CD4-positive, alpha-beta memory T cell (primary cell): ENCODE data around the gene SPATS2L. TPM values are rescaled to one million over a fixed set of nuclear protein-coding genes. Genes with fewer than 3 reads are reported as not detected.

Experiments
- CTCF ChIA-PET: fragments of 350-600 bp; sonication (Branson Sonifier 250); formaldehyde crosslinking; loops from one replicate; lab custom pipeline; 2021; ENCODE audit warnings: inconsistent platforms; ENCODE audit not compliant: partially characterized antibody; lab: Charles Lee
- POLR2A ChIA-PET: fragments of 350-600 bp; sonication (Branson Sonifier 250); formaldehyde crosslinking; loops from one replicate; lab custom pipeline; 2021; ENCODE audit not compliant: partially characterized antibody; lab: Charles Lee
- DNase-seq, 5 donors: peaks; one replicate each; pipeline versions ENCODE4 v3.0.0 to v3.0.0-alpha.2; 2020 to 2022; ENCODE audit warnings: mixed read lengths in 1 of 5
- H3K27ac ChIP-seq: one replicate; pipeline ENCODE4 v1.7.0; 2013; ENCODE audit warnings: low read depth, low read length
- H3K27me3 ChIP-seq: 2 replicates; pipeline ENCODE4 v1.7.0; 2013; ENCODE audit warnings: mild to moderate bottlenecking, low read length, moderate library complexity; ENCODE audit not compliant: insufficient read depth
- H3K36me3 ChIP-seq: 2 replicates; pipeline ENCODE4 v1.7.0; 2013; ENCODE audit warnings: mild to moderate bottlenecking, low read length, moderate library complexity; ENCODE audit not compliant: insufficient read depth
- H3K4me1 ChIP-seq: 2 replicates; pipeline ENCODE4 v1.7.0; 2013; ENCODE audit warnings: mild to moderate bottlenecking, low read length, moderate library complexity; ENCODE audit not compliant: insufficient read depth
- H3K4me3 ChIP-seq, 2 donors: one replicate each; pipeline ENCODE4 v1.7.0; 2013; ENCODE audit warnings: low read length in 2 of 2, mild to moderate bottlenecking in 1 of 2
- H3K9me3 ChIP-seq, 2 donors: one replicate each; pipeline ENCODE4 v1.7.0; 2013; ENCODE audit warnings: low read length in 2 of 2, control low read depth in 1 of 2; ENCODE audit not compliant: control insufficient read depth in 1 of 2
- H3K27ac Mint-ChIP-seq, 7 donors: one replicate each; pipeline ENCODE4 v1.8.0; 2020 to 2021; ENCODE audit warnings: mixed read lengths in 7 of 7, mild to moderate bottlenecking in 6 of 7, inconsistent platforms in 3 of 7, moderate library complexity in 3 of 7
- H3K27me3 Mint-ChIP-seq, 2 donors: one replicate each; pipeline ENCODE4 v1.8.0; 2020 to 2021; ENCODE audit warnings: mixed read lengths in 2 of 2
- H3K36me3 Mint-ChIP-seq, 2 donors: one replicate each; pipeline ENCODE4 v1.8.0; 2020 to 2021; ENCODE audit warnings: mixed read lengths in 2 of 2, inconsistent platforms in 1 of 2, mild to moderate bottlenecking in 1 of 2
- H3K4me1 Mint-ChIP-seq, 4 donors: one replicate each; pipeline ENCODE4 v1.8.0; 2020 to 2021; ENCODE audit warnings: mixed read lengths in 4 of 4, mild to moderate bottlenecking in 1 of 4
- H3K4me3 Mint-ChIP-seq, 8 donors: one replicate each; pipeline ENCODE4 v1.8.0; 2020 to 2021; ENCODE audit warnings: mixed read lengths in 8 of 8, mild to moderate bottlenecking in 7 of 8, moderate library complexity in 6 of 8, inconsistent platforms in 3 of 8
- H3K9me3 Mint-ChIP-seq, 8 donors: one replicate each; pipeline ENCODE4 v1.8.0; 2020 to 2021; ENCODE audit warnings: mixed read lengths in 8 of 8, mild to moderate bottlenecking in 5 of 8, inconsistent platforms in 3 of 8, moderate library complexity in 1 of 8
- intact Hi-C: fragments of 100-400 bp; cut with micrococcal nuclease; formaldehyde crosslinking; loops from one replicate; pipeline ENCODE4 v1.15.1; 2023
- polyA plus RNA-seq, 2 donors: library from polyadenylated mRNA; unstranded; fragments of 300-500 nt; fragmentation: Illumina TruSeq; gene quantifications; one replicate each; pipeline ENCODE4 v1.2.3, GENCODE V29; 2021
- total RNA-seq, 2 experiments: library from RNA; stranded (reverse); gene quantifications; one replicate each; pipeline ENCODE4 v1.2.3, GENCODE V29; 2021

Gene SPATS2L
- total and polyA plus RNA-seq, 4 experiments from 2014 or later: 5.2 to 6.6 (median 6.0) TPM

DNA sequence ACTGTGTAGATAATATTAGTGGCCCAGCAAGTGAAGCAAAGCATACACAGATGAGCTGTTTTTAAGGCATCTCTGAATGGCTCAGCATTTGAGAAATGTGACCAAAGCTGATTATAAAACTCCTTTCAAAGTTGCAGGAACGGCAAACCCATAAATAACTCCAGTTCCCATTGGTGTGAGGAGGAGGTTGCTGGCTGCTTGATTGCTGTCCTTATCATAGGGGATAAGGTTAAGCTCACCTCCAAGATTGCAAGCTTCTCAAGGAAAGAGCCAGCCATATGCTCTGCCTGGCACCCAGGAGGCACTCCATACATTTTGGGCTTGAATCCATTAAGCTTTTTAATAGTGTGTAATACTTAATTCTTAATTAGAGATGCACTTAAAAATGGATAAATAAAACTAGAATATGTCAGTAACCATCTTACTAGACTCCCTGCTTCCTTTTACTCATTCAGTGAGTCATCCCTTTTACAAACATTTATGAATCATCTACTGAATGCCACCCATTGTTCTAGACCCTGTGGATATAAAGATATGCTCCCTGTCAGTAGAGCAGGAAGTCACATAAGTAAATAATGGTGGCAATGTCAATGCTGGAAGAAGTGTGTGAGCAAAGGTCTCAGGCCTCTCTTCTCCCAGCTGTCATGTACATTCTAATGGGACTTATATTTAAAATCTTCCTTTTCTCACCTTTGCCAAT lies 99.3 kb downstream of the SPATS2L start:
- Mint-ChIP-seq H3K4me3 (no peak overlapping the region), H3K9me3 (no peaks in the 10 kb centered on the region), H3K27ac (no peak overlapping the region), H3K36me3 (peaks cover 0 to 6% of the 10 kb centered on the region in 2 donors), H3K27me3 (no peaks in the 10 kb centered on the region), H3K4me1 (peaks cover 4 to 16% (median 11%) of the 10 kb centered on the region in 4 donors)
- intact Hi-C loops: no loop called here
- Histone ChIP-seq H3K36me3 (no peaks in the 10 kb centered on the region), H3K4me3 (no peak overlapping the region), H3K27ac (no peak overlapping the region), H3K27me3 (no peaks in the 10 kb centered on the region), H3K9me3 (no peaks in the 10 kb centered on the region), H3K4me1 (peaks cover 5% of the 10 kb centered on the region)
- DNase-seq: no peak
- ChIA-PET POLR2A (no interaction called here), CTCF (interaction anchor here (0.7 to 1.9 kb wide), 4 partner anchors 18 to 75 kb away, joined by 3 to 6 read pairs (median 3); no protein-coding TSS in a partner anchor)

GRCh38 chr2:200406379-200406778 lies 99.9 kb downstream of the SPATS2L start:
- Histone ChIP-seq H3K27ac (no peak overlapping the region), H3K9me3 (no peaks in the 10 kb centered on the region), H3K4me3 (no peak overlapping the region), H3K36me3 (no peaks in the 10 kb centered on the region), H3K27me3 (no peaks in the 10 kb centered on the region), H3K4me1 (peaks cover 5% of the 10 kb centered on the region)
- Mint-ChIP-seq H3K36me3 (peaks cover 0 to 6% of the 10 kb centered on the region in 2 donors), H3K27me3 (no peaks in the 10 kb centered on the region), H3K9me3 (no peaks in the 10 kb centered on the region), H3K4me1 (peaks cover 4 to 16% (median 11%) of the 10 kb centered on the region in 4 donors), H3K27ac (no peak overlapping the region), H3K4me3 (no peak overlapping the region)
- intact Hi-C loops: no loop called here
- CTCF ChIA-PET: interaction anchor here (0.7 to 1.9 kb wide), 2 partner anchors 61 to 75 kb away, joined by 3 to 6 read pairs; no protein-coding TSS in a partner anchor
- POLR2A ChIA-PET: no interaction called here
- DNase-seq: no peak

GRCh38 chr2:200408428-200409316 lies 102.2 kb downstream of the SPATS2L start:
- H3K4me1 ChIP-seq: peaks cover 5% of the 10 kb centered on the region
- Mint-ChIP-seq H3K36me3 (no peaks in the 10 kb centered on the region), H3K4me3 (peak overlapping the region in 1 of 8 donors; percentile 60), H3K9me3 (no peaks in the 10 kb centered on the region), H3K27me3 (no peaks in the 10 kb centered on the region), H3K27ac (no peak overlapping the region), H3K4me1 (peaks cover 4 to 16% (median 11%) of the 10 kb centered on the region in 4 donors)
- no peak overlapping the region for H3K4me3 ChIP-seq
- no peak overlapping the region for H3K27ac ChIP-seq
- no peaks in the 10 kb centered on the region for H3K27me3 ChIP-seq
- ChIA-PET POLR2A (no interaction called here), CTCF (interaction anchor here (2.0 kb wide), 1 partner anchor 73 kb away, joined by 6 read pairs; no protein-coding TSS in a partner anchor)
- H3K9me3 ChIP-seq: no peaks in the 10 kb centered on the region
- no peaks in the 10 kb centered on the region for H3K36me3 ChIP-seq
- no peak for DNase-seq
- intact Hi-C loops: no loop called here

DNA sequence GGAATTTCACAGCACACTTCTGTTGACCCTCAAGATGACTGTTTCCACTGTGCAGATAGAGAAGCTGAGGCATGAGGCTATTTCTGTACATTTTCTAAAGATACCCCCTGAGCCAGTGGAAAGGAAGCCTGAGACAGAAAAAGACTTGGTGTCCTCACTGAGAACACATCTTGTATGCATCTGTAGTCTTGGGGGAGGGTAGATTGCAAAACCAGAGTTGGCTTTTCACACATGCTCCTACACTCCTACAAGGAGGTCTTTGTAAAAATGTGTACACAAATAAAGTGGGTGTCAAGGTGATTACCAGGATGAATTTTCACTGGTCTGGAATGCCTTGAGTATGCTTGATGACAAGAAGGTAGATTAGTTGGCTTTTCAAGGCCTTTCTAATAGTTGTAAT lies 105.3 kb downstream of the SPATS2L start:
- H3K4me1 ChIP-seq: peaks cover 5% of the 10 kb centered on the region
- H3K27me3 ChIP-seq: no peaks in the 10 kb centered on the region
- no peak overlapping the region for H3K4me3 Mint-ChIP-seq
- H3K9me3 Mint-ChIP-seq: no peaks in the 10 kb centered on the region
- H3K27ac ChIP-seq: no peak overlapping the region
- no peak overlapping the region for H3K4me3 ChIP-seq
- DNase-seq: no peak
- no peaks in the 10 kb centered on the region for H3K36me3 Mint-ChIP-seq
- H3K36me3 ChIP-seq: no peaks in the 10 kb centered on the region
- no peak overlapping the region for H3K27ac Mint-ChIP-seq
- no peaks in the 10 kb centered on the region for H3K9me3 ChIP-seq
- CTCF ChIA-PET: no interaction called here
- H3K4me1 Mint-ChIP-seq: peaks cover 4 to 12% (median 10%) of the 10 kb centered on the region in 4 donors
- intact Hi-C loops: no loop called here
- no peaks in the 10 kb centered on the region for H3K27me3 Mint-ChIP-seq
- POLR2A ChIA-PET: no interaction called here

DNA sequence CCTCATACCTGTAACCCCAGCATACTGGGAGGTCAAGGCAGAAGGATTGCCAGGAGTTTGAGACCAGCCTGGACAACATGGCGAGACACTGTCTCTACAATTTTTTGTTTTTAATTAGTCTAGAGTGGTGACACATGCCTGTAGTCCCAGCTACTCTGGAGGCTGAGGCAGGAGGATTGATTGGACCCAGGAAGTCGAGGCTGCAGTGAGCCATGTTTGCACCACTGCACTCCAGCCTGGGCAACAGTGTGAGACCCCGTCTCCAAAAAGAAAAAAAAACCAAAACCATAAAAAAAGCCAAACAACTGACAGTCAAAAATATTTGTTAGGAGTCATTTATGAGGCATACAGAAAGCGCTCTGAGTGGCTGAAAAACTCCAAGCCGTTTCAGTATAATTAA lies 107.9 kb downstream of the SPATS2L start:
- no peaks in the 10 kb centered on the region for H3K9me3 ChIP-seq
- Mint-ChIP-seq H3K36me3 (peaks cover 0 to 3% of the 10 kb centered on the region in 2 donors), H3K27me3 (no peaks in the 10 kb centered on the region), H3K4me1 (peaks cover 0 to 1% (median 0%) of the 10 kb centered on the region in 4 donors), H3K9me3 (no peaks in the 10 kb centered on the region), H3K27ac (no peak overlapping the region), H3K4me3 (no peak overlapping the region)
- H3K4me1 ChIP-seq: no peaks in the 10 kb centered on the region
- no peak for DNase-seq
- no peak overlapping the region for H3K27ac ChIP-seq
- intact Hi-C loops: no loop called here
- CTCF ChIA-PET: no interaction called here
- H3K36me3 ChIP-seq: no peaks in the 10 kb centered on the region
- H3K27me3 ChIP-seq: no peaks in the 10 kb centered on the region
- POLR2A ChIA-PET: no interaction called here
- no peak overlapping the region for H3K4me3 ChIP-seq

DNA sequence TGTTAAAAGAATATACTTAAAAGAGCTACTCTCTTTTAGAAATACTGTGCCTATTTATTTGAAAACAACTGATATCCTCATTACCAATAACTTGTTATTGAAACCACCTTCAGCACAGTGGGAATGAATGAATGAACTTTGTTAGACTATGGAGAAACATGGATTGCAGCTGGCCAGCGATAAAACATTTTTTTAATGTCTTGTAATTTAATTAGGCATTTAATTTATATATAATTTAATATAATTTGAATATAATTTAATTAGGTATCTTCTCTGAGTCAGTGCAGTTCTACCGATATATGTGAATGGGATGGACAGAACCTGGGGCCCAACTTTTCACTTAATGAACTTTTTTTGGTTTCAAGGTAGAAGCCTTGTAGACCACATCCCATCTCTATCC lies 109.0 kb downstream of the SPATS2L start:
- ChIA-PET CTCF (interaction anchor here (0.9 kb wide), 1 partner anchor 8 kb away, joined by 3 read pairs; no protein-coding TSS in a partner anchor), POLR2A (no interaction called here)
- Histone ChIP-seq H3K36me3 (no peaks in the 10 kb centered on the region), H3K9me3 (no peaks in the 10 kb centered on the region), H3K4me1 (no peaks in the 10 kb centered on the region), H3K27ac (no peak overlapping the region), H3K4me3 (no peak overlapping the region), H3K27me3 (no peaks in the 10 kb centered on the region)
- Mint-ChIP-seq H3K4me1 (peaks cover 0 to 1% (median 0%) of the 10 kb centered on the region in 4 donors), H3K36me3 (peaks cover 0 to 9% of the 10 kb centered on the region in 2 donors), H3K9me3 (no peaks in the 10 kb centered on the region), H3K27ac (no peak overlapping the region), H3K4me3 (no peak overlapping the region), H3K27me3 (no peaks in the 10 kb centered on the region)
- DNase-seq: no peak
- intact Hi-C loops: no loop called here

- Histone ChIP-seq H3K27me3 (no peaks in the 10 kb centered on the region), H3K4me1 (no peaks in the 10 kb centered on the region), H3K9me3 (no peaks in the 10 kb centered on the region), H3K36me3 (no peaks in the 10 kb centered on the region), H3K4me3 (no peak overlapping the region), H3K27ac (no peak overlapping the region)
- no peaks in the 10 kb centered on the region for H3K27me3 Mint-ChIP-seq
- POLR2A ChIA-PET: no interaction called here
- H3K27ac Mint-ChIP-seq: peak overlapping the region in 1 of 7 donors; percentile 31
- no peak overlapping the region for H3K4me3 Mint-ChIP-seq
- no peaks in the 10 kb centered on the region for H3K9me3 Mint-ChIP-seq
- H3K4me1 Mint-ChIP-seq: no peaks in the 10 kb centered on the region
- peaks cover 0 to 9% of the 10 kb centered on the region in 2 donors for H3K36me3 Mint-ChIP-seq
- DNase-seq: no peak
- CTCF ChIA-PET: no interaction called here
- intact Hi-C loops: no loop called here
Measured at GRCh38 chr2:200416878-200417277, 110.4 kb downstream of the SPATS2L start.
